HUDEP-2 (cell line): Measurements from ENCODE around the gene INPP5D.

ENCODE experiments used
- DNase-seq, 76 experiments: peaks; one replicate each; lab custom pipeline; 2025; ENCODE audit not compliant: unreplicated experiment in 76 of 76; lab: John Stamatoyannopoulos, UW

The INPP5D gene

GRCh38 chr2:233068762-233069418, 8.7 kb downstream of the INPP5D start:
- no peak for DNase-seq

GRCh38 chr2:233072838-233073237, 12.7 kb downstream of the INPP5D start:
- DNase-seq = peak in 3 of 76 experiments; percentile 16 to 29 (median 22)

GRCh38 chr2:233074106-233074505, 14.0 kb downstream of the INPP5D start:
- no peak for DNase-seq

- no peak for DNase-seq
Measured at GRCh38 chr2:233075141-233075965, 15.2 kb downstream of the INPP5D start.

- peak in 3 of 76 experiments; percentile 9 to 11 (median 10) for DNase-seq
Measured at GRCh38 chr2:233075966-233076339, 15.8 kb downstream of the INPP5D start.

- DNase-seq = peak in 5 of 76 experiments; percentile 16 to 32 (median 24)
Measured at GRCh38 chr2:233076749-233077148, 16.6 kb downstream of the INPP5D start.

GRCh38 chr2:233079473-233079877, 19.3 kb downstream of the INPP5D start:
- DNase-seq = no peak

GRCh38 chr2:233079953-233080835, 20.1 kb downstream of the INPP5D start:
- no peak for DNase-seq

- no peak for DNase-seq
Measured at GRCh38 chr2:233080836-233081229, 20.7 kb downstream of the INPP5D start.

GRCh38 chr2:233081232-233081730, 21.1 kb downstream of the INPP5D start:
- DNase-seq = no peak

GRCh38 chr2:233081731-233082221, 21.6 kb downstream of the INPP5D start:
- DNase-seq = no peak

GRCh38 chr2:233082222-233082930, 22.2 kb downstream of the INPP5D start:
- DNase-seq = no peak

- peak in 4 of 76 experiments; percentile 4 to 18 (median 10) for DNase-seq
Measured at GRCh38 chr2:233082931-233083755, 23.0 kb downstream of the INPP5D start.

- DNase-seq = no peak
Measured at GRCh38 chr2:233083782-233084181, 23.6 kb downstream of the INPP5D start.

GRCh38 chr2:233084488-233084887, 24.3 kb downstream of the INPP5D start:
- no peak for DNase-seq

- no peak for DNase-seq
Measured at GRCh38 chr2:233085037-233085838, 25.1 kb downstream of the INPP5D start.

- no peak for DNase-seq
Measured at GRCh38 chr2:233085839-233086150, 25.7 kb downstream of the INPP5D start.

GRCh38 chr2:233087713-233088112, 27.6 kb downstream of the INPP5D start:
- no peak for DNase-seq

GRCh38 chr2:233088972-233089345, 28.8 kb downstream of the INPP5D start:
- DNase-seq = no peak
